Uterus (tissue), 4 donors: Measurements from ENCODE around the gene NAV2. TPM values are rescaled to one million over a fixed set of nuclear protein-coding genes. Genes with fewer than 3 reads are reported as not detected.

Source experiments
- DNase-seq, 2 donors: peaks; one replicate each; pipeline ENCODE4 v3.0.0-alpha.2; 2019 to 2020
- H3K27ac ChIP-seq, 2 donors: fragments of 200-600 bp; sonication (generic); 1 replicate in 1 of 2; 2 replicates in 1 of 2; pipeline ENCODE4 v1.5.1; 2016 to 2018
- H3K27me3 ChIP-seq, 2 donors: fragments of 200-600 bp; sonication (generic); one replicate each; pipeline ENCODE4 v1.5.1; 2018 to 2019; ENCODE audit warnings: control low read depth in 1 of 2
- H3K36me3 ChIP-seq, 2 donors: fragments of 200-600 bp; sonication (generic); one replicate each; pipeline ENCODE4 v1.5.1; 2019; ENCODE audit warnings: control low read depth in 1 of 2
- H3K4me1 ChIP-seq, 2 donors: fragments of 200-600 bp; sonication (generic); one replicate each; pipeline ENCODE4 v1.5.1; 2018 to 2019; ENCODE audit warnings: control low read depth in 1 of 2
- H3K4me3 ChIP-seq, 2 donors: fragments of 200-600 bp; sonication (generic); 1 replicate in 1 of 2; 2 replicates in 1 of 2; pipeline ENCODE4 v1.5.1; 2018 to 2019; ENCODE audit warnings: mild to moderate bottlenecking in 1 of 2
- H3K9me3 ChIP-seq, 2 donors: fragments of 200-600 bp; sonication (generic); one replicate each; pipeline ENCODE4 v1.5.1; 2019; ENCODE audit warnings: control low read depth in 1 of 2
- CTCF ChIP-seq, 4 experiments: fragments of 200-600 bp in 2 of 4; fragments of 450-650 bp in 2 of 4; sonication (generic) in 2 of 4; IDR thresholded peaks; one replicate each; pipeline ENCODE4 v1.5.1; 2016 to 2019; ENCODE audit warnings: antibody characterized with exemption in 4 of 4, mild to moderate bottlenecking in 2 of 4, moderate library complexity in 1 of 4
- POLR2A ChIP-seq, 2 donors: fragments of 450-650 bp; IDR thresholded peaks; one replicate each; pipeline ENCODE4 v1.6.1; 2016; ENCODE audit warnings: antibody characterized with exemption in 2 of 2, mild to moderate bottlenecking in 1 of 2, moderate library complexity in 1 of 2
- intact Hi-C: fragments of 100-400 bp; cut with DNase I; formaldehyde crosslinking; loops from one replicate; pipeline ENCODE4 v1.15.1; 2023; ENCODE audit warnings: low total_unique reads
- total RNA-seq, 4 donors: library from RNA; depleted of rRNA in 3 of 4; stranded (reverse); fragments of >200 nt in 3 of 4; gene quantifications; one replicate each; pipeline versions ENCODE4 v1.1.0 to v1.2.4, GENCODE V29; 2014 to 2023
- donor health status: DM: yes; HTN: yes; CAD: no.

The NAV2 gene
- total RNA-seq, 4 donors from 2014 or later: 2.6 to 31.6 (median 5.7) TPM

GRCh38 chr11:19832086-19832750 is 119.6 kb downstream of the NAV2 start:
- intact Hi-C loops: no loop called here
- H3K27me3 ChIP-seq: no peaks in the 10 kb centered on the region
- DNase-seq: no peak

GRCh38 chr11:19832901-19833300 is 120.3 kb downstream of the NAV2 start:
- no peak overlapping the region for H3K27ac ChIP-seq
- no peaks in the 10 kb centered on the region for H3K36me3 ChIP-seq
- intact Hi-C loops: no loop called here
- no peaks in the 10 kb centered on the region for H3K4me1 ChIP-seq
- H3K4me3 ChIP-seq: no peak overlapping the region
- no peaks in the 10 kb centered on the region for H3K27me3 ChIP-seq
- no peaks in the 10 kb centered on the region for H3K9me3 ChIP-seq
- no peak for DNase-seq
- TF ChIP-seq CTCF (IDR thresholded peaks at IDR 0.05) (no peak), POLR2A (IDR thresholded peaks at IDR 0.05) (no peak)

More at GRCh38 chr11:19832086-19832750, 119.6 kb downstream of the NAV2 start:
- no peak for TF ChIP-seq POLR2A (IDR thresholded peaks at IDR 0.05)
- no peak for TF ChIP-seq CTCF (IDR thresholded peaks at IDR 0.05)
- no peaks in the 10 kb centered on the region for H3K36me3 ChIP-seq
- H3K27ac ChIP-seq: no peak overlapping the region
- no peaks in the 10 kb centered on the region for H3K9me3 ChIP-seq
- H3K4me1 ChIP-seq: no peaks in the 10 kb centered on the region
- H3K4me3 ChIP-seq: no peak overlapping the region

GRCh38 chr11:19834771-19835170 is 122.1 kb downstream of the NAV2 start:
- H3K9me3 ChIP-seq: no peaks in the 10 kb centered on the region
- no peak overlapping the region for H3K4me3 ChIP-seq
- no peak overlapping the region for H3K27ac ChIP-seq
- no peak for DNase-seq
- intact Hi-C loops: no loop called here
- H3K4me1 ChIP-seq: no peaks in the 10 kb centered on the region
- H3K27me3 ChIP-seq: no peaks in the 10 kb centered on the region
- TF ChIP-seq POLR2A (IDR thresholded peaks at IDR 0.05): no peak
- TF ChIP-seq CTCF (IDR thresholded peaks at IDR 0.05): no peak
- H3K36me3 ChIP-seq: no peaks in the 10 kb centered on the region

GRCh38 chr11:19836666-19837065 is 124.0 kb downstream of the NAV2 start:
- no peak overlapping the region for H3K4me3 ChIP-seq
- H3K27me3 ChIP-seq: no peaks in the 10 kb centered on the region
- no peaks in the 10 kb centered on the region for H3K4me1 ChIP-seq
- no peaks in the 10 kb centered on the region for H3K36me3 ChIP-seq
- TF ChIP-seq CTCF (IDR thresholded peaks at IDR 0.05): no peak
- TF ChIP-seq POLR2A (IDR thresholded peaks at IDR 0.05): no peak
- no peak overlapping the region for H3K27ac ChIP-seq
- intact Hi-C loops: no loop called here
- DNase-seq: no peak
- H3K9me3 ChIP-seq: no peaks in the 10 kb centered on the region

- Histone ChIP-seq H3K36me3 (no peaks in the 10 kb centered on the region), H3K4me3 (no peak overlapping the region), H3K9me3 (no peaks in the 10 kb centered on the region), H3K27ac (no peak overlapping the region), H3K27me3 (no peaks in the 10 kb centered on the region), H3K4me1 (no peaks in the 10 kb centered on the region)
- TF ChIP-seq POLR2A (IDR thresholded peaks at IDR 0.05): no peak
- TF ChIP-seq CTCF (IDR thresholded peaks at IDR 0.05): no peak
- no peak for DNase-seq
- intact Hi-C loops: no loop called here
Observed at GRCh38 chr11:19838994-19839768, 126.5 kb downstream of the NAV2 start.
